HFF-Myc (cell line): ENCODE data around the gene CCDC188.

Experiments used
- DNase-seq: peaks from one replicate; pipeline ENCODE4 v3.0.0-alpha.2; 2011; ENCODE audit warnings: low read depth; ENCODE audit errors: extremely low read depth
- H3K4me3 ChIP-seq: replicated peaks from 2 replicates; pipeline ENCODE4 v1.5.1; 2011; ENCODE audit warnings: low read depth, mild to moderate bottlenecking, control low read depth, low read length
- TF ChIP-seq, protein P1 (sequence below): IDR thresholded peaks from 2 replicates; pipeline ENCODE4 v1.5.1; 2012; ENCODE audit warnings: mild to moderate bottlenecking, low read depth, low read length, control low read depth; ENCODE audit errors: missing control alignments

The CCDC188 gene

DNA sequence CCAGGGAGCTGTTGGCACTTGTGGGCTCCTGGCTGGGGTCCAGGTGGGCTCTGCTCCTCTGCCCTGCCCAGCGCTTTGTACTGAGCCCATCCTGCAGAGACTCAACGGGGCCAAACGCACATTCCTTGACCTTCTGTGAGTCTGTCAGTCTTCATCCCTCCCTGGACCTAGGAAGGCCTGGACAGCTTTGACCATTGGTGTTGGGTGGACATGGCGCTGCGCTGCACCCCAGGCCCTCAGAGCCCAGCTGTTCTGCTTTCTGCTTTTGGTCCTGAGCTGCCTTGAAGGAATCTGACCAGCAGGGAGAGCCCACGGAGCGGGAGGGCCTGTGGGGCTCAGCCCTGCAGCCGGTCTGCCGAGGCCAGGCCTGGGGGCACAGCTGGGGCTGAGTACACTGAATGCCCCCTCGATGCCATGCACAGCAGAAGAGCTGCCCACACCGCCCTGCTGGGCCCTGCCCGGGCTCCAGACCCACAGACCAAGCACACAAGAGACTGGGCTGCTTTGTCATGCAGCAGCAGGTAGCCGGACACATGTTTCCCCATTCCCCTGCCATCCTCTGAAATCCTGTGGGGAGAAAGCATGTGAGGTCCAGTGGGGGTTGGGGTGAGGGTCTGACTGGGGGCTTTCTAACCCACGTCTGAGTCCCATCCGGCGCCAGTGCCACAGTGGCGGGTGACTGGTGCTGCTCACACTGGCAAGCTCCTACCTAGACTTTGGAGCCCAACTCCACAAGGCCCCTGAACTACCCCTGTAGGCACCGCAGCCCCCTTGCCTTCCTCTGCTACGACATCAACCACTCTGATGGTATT lies 24.1 kb upstream of the CCDC188 start:
- DNase-seq, result no peak
- no peak overlapping the region for H3K4me3 ChIP-seq
- TF ChIP-seq, protein P1, sequence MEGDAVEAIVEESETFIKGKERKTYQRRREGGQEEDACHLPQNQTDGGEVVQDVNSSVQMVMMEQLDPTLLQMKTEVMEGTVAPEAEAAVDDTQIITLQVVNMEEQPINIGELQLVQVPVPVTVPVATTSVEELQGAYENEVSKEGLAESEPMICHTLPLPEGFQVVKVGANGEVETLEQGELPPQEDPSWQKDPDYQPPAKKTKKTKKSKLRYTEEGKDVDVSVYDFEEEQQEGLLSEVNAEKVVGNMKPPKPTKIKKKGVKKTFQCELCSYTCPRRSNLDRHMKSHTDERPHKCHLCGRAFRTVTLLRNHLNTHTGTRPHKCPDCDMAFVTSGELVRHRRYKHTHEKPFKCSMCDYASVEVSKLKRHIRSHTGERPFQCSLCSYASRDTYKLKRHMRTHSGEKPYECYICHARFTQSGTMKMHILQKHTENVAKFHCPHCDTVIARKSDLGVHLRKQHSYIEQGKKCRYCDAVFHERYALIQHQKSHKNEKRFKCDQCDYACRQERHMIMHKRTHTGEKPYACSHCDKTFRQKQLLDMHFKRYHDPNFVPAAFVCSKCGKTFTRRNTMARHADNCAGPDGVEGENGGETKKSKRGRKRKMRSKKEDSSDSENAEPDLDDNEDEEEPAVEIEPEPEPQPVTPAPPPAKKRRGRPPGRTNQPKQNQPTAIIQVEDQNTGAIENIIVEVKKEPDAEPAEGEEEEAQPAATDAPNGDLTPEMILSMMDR, result peak; percentile 18

DNA sequence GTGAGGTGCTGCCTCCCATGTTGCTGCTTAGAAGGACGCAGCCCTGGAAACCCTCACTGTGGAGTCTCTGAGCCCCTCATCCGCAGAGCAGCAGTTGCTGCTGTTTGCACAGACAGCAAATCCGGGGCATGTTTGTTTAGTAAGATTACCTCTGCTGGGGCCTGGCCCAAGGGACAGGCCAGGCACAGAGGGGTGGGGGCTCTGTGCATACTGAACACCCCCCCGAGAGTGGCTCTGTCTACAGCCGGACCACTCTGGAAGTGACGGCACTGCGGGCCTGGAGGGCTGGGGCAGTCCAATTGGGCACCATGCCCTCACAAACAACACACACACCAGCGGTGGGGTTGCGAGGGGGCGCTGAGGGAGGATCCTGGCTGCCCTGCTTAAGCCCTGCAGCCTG lies 22.9 kb upstream of the CCDC188 start:
- TF ChIP-seq, protein P1, result no peak
- DNase-seq, result no peak
- H3K4me3 ChIP-seq, result no peak overlapping the region

DNA sequence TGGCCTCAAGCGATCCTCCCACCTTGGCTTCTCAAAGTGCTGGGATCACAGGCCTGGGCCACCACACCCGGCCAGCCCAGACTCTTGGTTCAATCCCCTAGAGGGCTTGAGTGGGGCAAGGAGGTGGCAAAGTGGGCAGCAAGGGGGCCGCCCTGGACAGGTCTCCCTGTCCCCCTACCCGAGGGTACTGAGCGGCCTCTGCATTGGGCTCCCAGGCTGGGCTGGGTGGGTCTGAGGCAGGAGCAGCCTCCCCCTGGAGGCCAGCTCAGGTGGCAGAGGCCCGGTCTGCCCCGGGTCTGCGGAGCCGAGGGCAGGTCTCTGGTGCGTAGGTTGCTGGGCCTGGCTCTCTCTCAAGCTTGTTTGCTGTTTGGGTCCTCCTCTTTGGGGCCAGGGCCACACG lies 22.4 kb upstream of the CCDC188 start:
- H3K4me3 ChIP-seq, result no peak overlapping the region
- no peak for DNase-seq

DNA sequence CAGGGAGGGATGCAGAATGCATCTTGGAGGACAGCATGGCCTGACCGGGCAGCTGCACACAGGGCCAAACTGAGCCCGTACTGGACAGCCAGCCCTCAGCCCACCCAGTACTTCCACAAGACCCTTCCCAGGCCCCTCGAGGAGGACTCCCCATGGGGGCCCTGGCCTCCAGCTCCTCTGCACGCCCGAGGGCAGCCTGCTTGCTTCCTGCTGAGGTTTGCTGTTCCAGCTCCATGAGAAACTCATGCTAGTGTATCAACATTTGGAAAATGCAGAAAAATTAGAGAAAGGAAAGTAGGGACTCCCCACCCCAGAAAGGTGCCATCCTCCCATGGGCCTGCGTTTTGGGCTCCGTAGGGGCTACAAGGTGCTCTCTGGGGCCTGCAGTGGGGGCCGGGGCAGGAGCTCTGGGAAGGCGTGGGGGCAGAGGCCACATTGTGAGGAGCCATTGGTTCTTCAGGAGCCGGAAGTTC lies 21.3 kb upstream of the CCDC188 start:
- TF ChIP-seq, protein P1, result no peak
- DNase-seq, result no peak
- H3K4me3 ChIP-seq, result no peak overlapping the region

More for the DNA sequence above, 22.4 kb upstream of the CCDC188 start:
- TF ChIP-seq, protein P1, result no peak

DNA sequence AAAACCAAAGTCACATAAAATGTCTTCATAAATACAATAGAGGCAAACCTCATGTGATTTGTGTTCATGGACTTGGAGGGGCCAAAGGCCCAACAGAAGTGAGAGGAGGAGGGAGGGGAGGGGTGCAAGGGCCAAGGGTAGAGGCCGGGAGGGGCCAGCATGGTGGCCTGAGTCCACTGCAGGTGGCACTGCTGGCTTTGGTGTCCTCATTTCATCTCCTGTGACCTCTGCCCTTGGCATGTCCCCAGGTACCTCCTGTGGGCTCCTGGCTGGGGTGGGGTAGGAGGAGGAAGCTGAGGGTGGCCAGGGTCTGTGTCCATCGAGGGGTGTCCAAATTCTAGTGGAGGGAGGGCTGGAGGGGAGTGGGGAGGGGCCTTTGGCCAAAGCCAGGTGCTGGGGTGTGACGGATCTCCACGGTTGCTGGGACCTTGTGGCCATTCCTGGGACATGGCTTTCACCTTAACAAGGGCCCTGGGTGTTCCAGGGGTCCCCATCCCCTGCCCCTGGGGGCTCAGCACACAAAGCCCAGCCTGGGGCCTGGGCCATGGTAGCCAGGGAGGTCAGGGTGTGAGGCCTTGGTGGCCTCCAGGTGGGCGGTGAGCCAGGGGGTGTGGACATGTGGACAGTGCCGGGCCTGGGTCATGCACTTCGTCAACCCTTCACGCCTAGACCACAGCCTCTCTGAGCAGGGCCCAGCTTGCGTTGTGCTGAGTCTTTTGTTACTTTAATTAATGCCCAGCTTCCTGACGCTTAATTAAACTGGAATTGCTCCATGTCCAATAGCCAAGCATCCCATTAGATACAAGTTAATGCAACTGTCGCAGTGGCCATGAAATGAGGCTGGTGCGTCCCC lies 20.7 kb upstream of the CCDC188 start:
- no peak for DNase-seq
- H3K4me3 ChIP-seq, result no peak overlapping the region
- TF ChIP-seq, protein P1, result no peak

DNA sequence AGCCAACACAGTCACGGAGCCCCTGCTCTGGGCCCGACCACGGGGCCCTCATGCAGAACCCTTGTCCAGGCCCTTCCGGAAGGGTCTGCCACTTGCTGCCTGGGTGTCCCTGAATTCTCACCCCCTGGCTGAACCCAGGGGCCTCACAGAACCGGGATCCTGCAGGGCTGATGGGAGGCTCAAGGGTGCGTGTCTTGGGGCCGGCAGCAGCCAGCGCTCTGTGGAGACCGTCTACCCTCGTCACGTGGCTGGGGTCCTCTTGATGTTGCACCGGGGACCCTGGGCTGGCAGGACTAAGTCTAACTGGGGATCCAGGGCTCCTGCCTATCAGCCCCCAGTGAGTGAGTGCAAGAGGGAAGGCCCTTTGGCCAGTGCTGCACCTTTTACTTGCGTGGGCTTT lies 19.3 kb upstream of the CCDC188 start:
- no peak for DNase-seq
- H3K4me3 ChIP-seq, result no peak overlapping the region
- TF ChIP-seq, protein P1, result no peak
